Upper lobe of left lung (tissue), 4 donors: Measurements from ENCODE around the gene ATXN7.
A peak's percentile ranks its signal among the peaks of the same experiment; 100 is the strongest.

Source experiments
- CTCF ChIP-seq, 6 experiments: fragments of 450-650 bp in 4 of 6; fragments of 200-600 bp in 2 of 6; sonication (generic) in 2 of 6; IDR thresholded peaks; one replicate each; pipeline ENCODE4 v1.5.1; 2016 to 2019; ENCODE audit warnings: antibody characterized with exemption in 6 of 6
- EP300 ChIP-seq, 4 donors: sonication (generic); formaldehyde crosslinking; IDR thresholded peaks; one replicate each; pipeline ENCODE4 v1.5.1; 2017; ENCODE audit warnings: antibody characterized with exemption in 4 of 4, control low read depth in 2 of 4
- POLR2A ChIP-seq, 4 donors: fragments of 450-650 bp; IDR thresholded peaks; one replicate each; pipeline ENCODE4 v1.5.1; 2016 to 2017; ENCODE audit warnings: antibody characterized with exemption in 4 of 4, mild to moderate bottlenecking in 2 of 4
- POLR2AphosphoS5 ChIP-seq, 2 donors: sonication (generic); formaldehyde crosslinking; IDR thresholded peaks; one replicate each; pipeline ENCODE4 v1.5.1; 2017; ENCODE audit warnings: antibody characterized with exemption in 2 of 2

GRCh38 chr3:63937661-63938651 is 74.3 kb downstream of the ATXN7 start:
- peak in 1 of 6 experiments; percentile 7 for TF ChIP-seq CTCF (IDR thresholded peaks at IDR 0.05)
- TF ChIP-seq POLR2A (IDR thresholded peaks at IDR 0.05): peak in 1 of 4 donors; percentile 21
- TF ChIP-seq EP300 (IDR thresholded peaks at IDR 0.05): peak in 1 of 4 donors; percentile 19
- peak; percentile 55 to 76 for TF ChIP-seq POLR2AphosphoS5 (IDR thresholded peaks at IDR 0.05)
